ENCODE data around the gene DYNLT1. TPM values are rescaled to one million over a fixed set of nuclear protein-coding genes. Genes with fewer than 3 reads are reported as not detected.
"Not testable (repeated sequence)": the region's sequence is repeated elsewhere in the genome, so short reads cannot be mapped to it uniquely, and the experiment has no call there.

DYNLT1 gene
- total and polyA plus RNA-seq, 5 donors, result 97.7 to 148 (median 110) TPM

- H3K9me3 ChIP-seq (ENCODE audit: control insufficient read depth, low read length), result no peaks in the 10 kb centered on the region
- intact Hi-C loops (cut with DNase I), result loop anchor here in 1 of 4 donors (5.0 kb wide), 1 partner anchor 385 kb away; no protein-coding TSS in a partner anchor
- peaks cover 21% of the 10 kb centered on the region for H3K4me1 ChIP-seq (ENCODE audit: control insufficient read depth, insufficient read depth, low read length)
- DNase-seq (no peak), ATAC-seq (no peak)
- no peaks in the 10 kb centered on the region for H3K27me3 ChIP-seq (ENCODE audit: control insufficient read depth, insufficient read depth)
- 95% methylated on average over 7 of the region's 7 CpGs for WGBS
- H3K27ac ChIP-seq (ENCODE audit: low read length), result no peak overlapping the region
- H3K4me3 ChIP-seq (ENCODE audit: low read length), result no peak overlapping the region
Observed at GRCh38 chr6:158606935-158607334, 37.6 kb downstream of the DYNLT1 start.

- H3K4me1 ChIP-seq (ENCODE audit: control insufficient read depth, insufficient read depth, low read length), result peaks cover 16% of the 10 kb centered on the region
- H3K4me3 ChIP-seq (ENCODE audit: low read length); ATAC-seq; H3K9me3 ChIP-seq (ENCODE audit: control insufficient read depth, low read length); DNase-seq; H3K27me3 ChIP-seq (ENCODE audit: control insufficient read depth, insufficient read depth); H3K27ac ChIP-seq (ENCODE audit: low read length): not testable (repeated sequence)
- WGBS, result 84% methylated on average over 15 of the region's 15 CpGs
- intact Hi-C loops (cut with DNase I), result loop anchor here in 1 of 4 donors (5.0 kb wide), 1 partner anchor 384 kb away; no protein-coding TSS in a partner anchor
Observed at GRCh38 chr6:158606011-158606410, 38.5 kb downstream of the DYNLT1 start.

- peak; percentile 62 for ATAC-seq
- no peaks in the 10 kb centered on the region for H3K9me3 ChIP-seq (ENCODE audit: control insufficient read depth, low read length)
- peak in 2 of 3 donors; percentile 58 to 68 for DNase-seq
- no peaks in the 10 kb centered on the region for H3K27me3 ChIP-seq (ENCODE audit: control insufficient read depth, insufficient read depth)
- H3K4me1 ChIP-seq (ENCODE audit: control insufficient read depth, insufficient read depth, low read length), result peaks cover 11% of the 10 kb centered on the region
- intact Hi-C loops (cut with DNase I), result loop anchor here in 1 of 4 donors (5.0 kb wide), 1 partner anchor 383 kb away; no protein-coding TSS in a partner anchor
- no peak overlapping the region for H3K4me3 ChIP-seq (ENCODE audit: low read length)
- H3K27ac ChIP-seq (ENCODE audit: low read length), result no peak overlapping the region
- 41% methylated on average over 13 of the region's 13 CpGs for WGBS
Observed at GRCh38 chr6:158605266-158605878, 39.2 kb downstream of the DYNLT1 start.

GRCh38 chr6:158604048-158604406, 40.5 kb downstream of the DYNLT1 start:
- no peaks in the 10 kb centered on the region for H3K27me3 ChIP-seq (ENCODE audit: control insufficient read depth, insufficient read depth)
- intact Hi-C loops (cut with DNase I), result loop anchor here in 1 of 4 donors (5.0 kb wide), 1 partner anchor 382 kb away; no protein-coding TSS in a partner anchor
- H3K4me3 ChIP-seq (ENCODE audit: low read length), result no peak overlapping the region
- 89% methylated on average over 6 of the region's 6 CpGs for WGBS
- H3K4me1 ChIP-seq (ENCODE audit: control insufficient read depth, insufficient read depth, low read length), result peaks cover 3% of the 10 kb centered on the region
- ATAC-seq (no peak), DNase-seq (no peak)
- H3K27ac ChIP-seq (ENCODE audit: low read length), result no peak overlapping the region
- H3K9me3 ChIP-seq (ENCODE audit: control insufficient read depth, low read length), result no peaks in the 10 kb centered on the region

GRCh38 chr6:158603261-158604047, 41.1 kb downstream of the DYNLT1 start:
- H3K9me3 ChIP-seq (ENCODE audit: control insufficient read depth, low read length), result no peaks in the 10 kb centered on the region
- H3K4me1 ChIP-seq (ENCODE audit: control insufficient read depth, insufficient read depth, low read length), result peaks cover 3% of the 10 kb centered on the region
- H3K27me3 ChIP-seq (ENCODE audit: control insufficient read depth, insufficient read depth), result no peaks in the 10 kb centered on the region
- H3K27ac ChIP-seq (ENCODE audit: low read length), result no peak overlapping the region
- intact Hi-C loops (cut with DNase I), result loop anchor here in 1 of 4 donors (5.0 kb wide), 1 partner anchor 381 kb away; no protein-coding TSS in a partner anchor
- 83% methylated on average over 15 of the region's 15 CpGs for WGBS
- ATAC-seq, result no peak
- DNase-seq, result no peak
- no peak overlapping the region for H3K4me3 ChIP-seq (ENCODE audit: low read length)

GRCh38 chr6:158599635-158600034, 44.9 kb downstream of the DYNLT1 start:
- WGBS, result 84% methylated on average over 18 of the region's 18 CpGs
- no peak for ATAC-seq
- H3K4me1 ChIP-seq (ENCODE audit: control insufficient read depth, insufficient read depth, low read length), result no peaks in the 10 kb centered on the region
- no peak overlapping the region for H3K27ac ChIP-seq (ENCODE audit: low read length)
- intact Hi-C loops (cut with DNase I), result loop anchor here in 1 of 4 donors (5.0 kb wide), 1 partner anchor 377 kb away; no protein-coding TSS in a partner anchor
- H3K9me3 ChIP-seq (ENCODE audit: control insufficient read depth, low read length), result no peaks in the 10 kb centered on the region
- H3K4me3 ChIP-seq (ENCODE audit: low read length), result no peak overlapping the region
- no peak for DNase-seq
- H3K27me3 ChIP-seq (ENCODE audit: control insufficient read depth, insufficient read depth), result no peaks in the 10 kb centered on the region

- no peak overlapping the region for H3K4me3 ChIP-seq (ENCODE audit: low read length)
- no peaks in the 10 kb centered on the region for H3K27me3 ChIP-seq (ENCODE audit: control insufficient read depth, insufficient read depth)
- 96% methylated on average over 4 of the region's 4 CpGs for WGBS
- intact Hi-C loops (cut with DNase I), result no loop called here
- H3K4me1 ChIP-seq (ENCODE audit: control insufficient read depth, insufficient read depth, low read length), result no peaks in the 10 kb centered on the region
- no peak for ATAC-seq
- H3K9me3 ChIP-seq (ENCODE audit: control insufficient read depth, low read length), result no peaks in the 10 kb centered on the region
- DNase-seq, result no peak
- no peak overlapping the region for H3K27ac ChIP-seq (ENCODE audit: low read length)
Observed at GRCh38 chr6:158597565-158597964, 47.0 kb downstream of the DYNLT1 start.

- H3K27ac ChIP-seq (ENCODE audit: low read length), result no peak overlapping the region
- no peaks in the 10 kb centered on the region for H3K27me3 ChIP-seq (ENCODE audit: control insufficient read depth, insufficient read depth)
- 59% methylated on average over 6 of the region's 6 CpGs for WGBS
- no peak overlapping the region for H3K4me3 ChIP-seq (ENCODE audit: low read length)
- H3K9me3 ChIP-seq (ENCODE audit: control insufficient read depth, low read length), result no peaks in the 10 kb centered on the region
- ATAC-seq, result no peak
- H3K4me1 ChIP-seq (ENCODE audit: control insufficient read depth, insufficient read depth, low read length), result no peaks in the 10 kb centered on the region
- intact Hi-C loops (cut with DNase I), result no loop called here
- DNase-seq, result no peak
Observed at GRCh38 chr6:158596861-158597260, 47.7 kb downstream of the DYNLT1 start.

GRCh38 chr6:158595223-158595622, 49.3 kb downstream of the DYNLT1 start:
- no peak for DNase-seq
- 78% methylated on average over 5 of the region's 5 CpGs for WGBS
- Histone ChIP-seq H3K27ac (ENCODE audit: low read length) (no peak overlapping the region), H3K4me1 (ENCODE audit: control insufficient read depth, insufficient read depth, low read length) (no peaks in the 10 kb centered on the region), H3K9me3 (ENCODE audit: control insufficient read depth, low read length) (no peaks in the 10 kb centered on the region), H3K4me3 (ENCODE audit: low read length) (no peak overlapping the region), H3K27me3 (ENCODE audit: control insufficient read depth, insufficient read depth) (no peaks in the 10 kb centered on the region)
- ATAC-seq, result no peak
- intact Hi-C loops (cut with DNase I), result no loop called here

- no peak overlapping the region for H3K27ac ChIP-seq (ENCODE audit: low read length)
- DNase-seq, result no peak
- WGBS, result 94% methylated on average over 3 of the region's 3 CpGs
- ATAC-seq, result no peak
- no peaks in the 10 kb centered on the region for H3K9me3 ChIP-seq (ENCODE audit: control insufficient read depth, low read length)
- no peak overlapping the region for H3K4me3 ChIP-seq (ENCODE audit: low read length)
- H3K27me3 ChIP-seq (ENCODE audit: control insufficient read depth, insufficient read depth), result no peaks in the 10 kb centered on the region
- no peaks in the 10 kb centered on the region for H3K4me1 ChIP-seq (ENCODE audit: control insufficient read depth, insufficient read depth, low read length)
- intact Hi-C loops (cut with DNase I), result no loop called here
Observed at GRCh38 chr6:158593670-158594069, 50.9 kb downstream of the DYNLT1 start.

- 93% methylated on average over 4 of the region's 4 CpGs for WGBS
- no peak for DNase-seq
- Histone ChIP-seq H3K27ac (ENCODE audit: low read length) (no peak overlapping the region), H3K4me3 (ENCODE audit: low read length) (no peak overlapping the region), H3K27me3 (ENCODE audit: control insufficient read depth, insufficient read depth) (no peaks in the 10 kb centered on the region), H3K9me3 (ENCODE audit: control insufficient read depth, low read length) (no peaks in the 10 kb centered on the region), H3K4me1 (ENCODE audit: control insufficient read depth, insufficient read depth, low read length) (no peaks in the 10 kb centered on the region)
- intact Hi-C loops (cut with DNase I), result no loop called here
- ATAC-seq, result no peak
Observed at GRCh38 chr6:158591810-158592209, 52.7 kb downstream of the DYNLT1 start.

Data from right cardiac atrium (tissue), 5 donors.